Measurements from ENCODE around the gene METRN.
A peak's percentile ranks its signal among the peaks of the same experiment; 100 is the strongest.

Gene METRN

GRCh38 chr16:718922-719321 is 4.0 kb downstream of the METRN start:
- TF ChIP-seq, protein P1, sequence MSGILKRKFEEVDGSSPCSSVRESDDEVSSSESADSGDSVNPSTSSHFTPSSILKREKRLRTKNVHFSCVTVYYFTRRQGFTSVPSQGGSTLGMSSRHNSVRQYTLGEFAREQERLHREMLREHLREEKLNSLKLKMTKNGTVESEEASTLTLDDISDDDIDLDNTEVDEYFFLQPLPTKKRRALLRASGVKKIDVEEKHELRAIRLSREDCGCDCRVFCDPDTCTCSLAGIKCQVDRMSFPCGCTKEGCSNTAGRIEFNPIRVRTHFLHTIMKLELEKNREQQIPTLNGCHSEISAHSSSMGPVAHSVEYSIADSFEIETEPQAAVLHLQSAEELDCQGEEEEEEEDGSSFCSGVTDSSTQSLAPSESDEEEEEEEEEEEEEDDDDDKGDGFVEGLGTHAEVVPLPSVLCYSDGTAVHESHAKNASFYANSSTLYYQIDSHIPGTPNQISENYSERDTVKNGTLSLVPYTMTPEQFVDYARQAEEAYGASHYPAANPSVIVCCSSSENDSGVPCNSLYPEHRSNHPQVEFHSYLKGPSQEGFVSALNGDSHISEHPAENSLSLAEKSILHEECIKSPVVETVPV (CRISPR knock-in tag; IDR thresholded peaks at IDR 0.05), result no peak
- TF ChIP-seq SNAI2 (CRISPR knock-in tag; IDR thresholded peaks at IDR 0.05), result no peak
- no peak for TF ChIP-seq PPARA (CRISPR knock-in tag; IDR thresholded peaks at IDR 0.05; ENCODE audit: borderline replicate concordance)
- no peak for TF ChIP-seq ESRRG (CRISPR knock-in tag; IDR thresholded peaks at IDR 0.05)
- TF ChIP-seq TOX (CRISPR knock-in tag; IDR thresholded peaks at IDR 0.05; ENCODE audit: borderline replicate concordance), result no peak
- no peak for TF ChIP-seq BACH2 (CRISPR knock-in tag; IDR thresholded peaks at IDR 0.05; ENCODE audit: borderline replicate concordance)
- TF ChIP-seq ZNF565 (CRISPR knock-in tag; conservative IDR thresholded peaks at IDR 0.05; ENCODE audit: low read depth), result no peak
- no peak for TF ChIP-seq GLIS3 (CRISPR knock-in tag; IDR thresholded peaks at IDR 0.05)

GRCh38 chr16:719815-720446 is 5.0 kb downstream of the METRN start:
- TF ChIP-seq TCF4 (CRISPR knock-in tag; IDR thresholded peaks at IDR 0.05; ENCODE audit: borderline replicate concordance) (no peak), ZFP3 (CRISPR knock-in tag; IDR thresholded peaks at IDR 0.05) (no peak), GLIS3 (CRISPR knock-in tag; IDR thresholded peaks at IDR 0.05) (peak; percentile 55; the same call in 1 of the 2 replicates)
- ATAC-seq, result peak; percentile 11

More at GRCh38 chr16:718922-719321, 4.0 kb downstream of the METRN start:
- ATAC-seq, result no peak

DNA sequence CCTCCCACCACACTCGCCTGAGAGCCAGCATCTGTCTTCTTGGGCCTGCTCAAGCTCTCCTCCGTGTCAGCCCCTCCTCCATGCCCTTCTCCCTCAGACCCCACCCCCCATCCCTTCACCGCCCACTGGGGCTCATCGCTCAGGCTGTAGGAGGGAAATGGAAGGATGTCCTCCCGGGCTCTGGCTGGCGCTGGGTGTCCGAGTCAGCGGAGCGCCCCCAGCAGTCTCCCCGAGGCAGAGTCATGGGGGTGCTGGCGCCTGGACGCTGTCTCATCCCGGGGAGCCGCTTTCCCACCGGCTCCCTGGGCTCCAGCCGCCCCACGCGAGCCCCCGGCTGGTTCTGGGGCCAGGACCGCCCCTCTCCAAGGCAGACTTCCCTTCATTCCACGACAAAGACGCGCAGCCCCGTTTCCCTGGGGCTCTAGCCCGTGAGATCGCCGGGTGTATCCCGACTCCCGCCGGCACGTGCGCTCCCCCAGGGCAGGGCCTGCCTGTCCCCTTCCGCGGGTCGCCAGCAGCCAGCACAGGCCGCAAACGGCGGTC is 5.6 kb downstream of the METRN start:
- TF ChIP-seq ARNTL (CRISPR knock-in tag; IDR thresholded peaks at IDR 0.05; ENCODE audit: borderline replicate concordance, low read depth), result peak; percentile 37; the same call in 1 of the 2 replicates
- no peak for TF ChIP-seq PPARA (CRISPR knock-in tag; IDR thresholded peaks at IDR 0.05; ENCODE audit: borderline replicate concordance)
- peak; percentile 43; the same call in 1 of the 2 replicates for TF ChIP-seq TCF4 (CRISPR knock-in tag; IDR thresholded peaks at IDR 0.05; ENCODE audit: borderline replicate concordance)
- TF ChIP-seq RARB (CRISPR knock-in tag; IDR thresholded peaks at IDR 0.05), result no peak
- peak; percentile 70 for TF ChIP-seq GLIS3 (CRISPR knock-in tag; IDR thresholded peaks at IDR 0.05)
- 0 out of 2 replicates have a peak, but pooled peaks have one; percentile 17 for TF ChIP-seq POU6F1 (CRISPR knock-in tag; IDR thresholded peaks at IDR 0.05; ENCODE audit: borderline replicate concordance, low read depth)
- peak; percentile 63 for ATAC-seq

DNA sequence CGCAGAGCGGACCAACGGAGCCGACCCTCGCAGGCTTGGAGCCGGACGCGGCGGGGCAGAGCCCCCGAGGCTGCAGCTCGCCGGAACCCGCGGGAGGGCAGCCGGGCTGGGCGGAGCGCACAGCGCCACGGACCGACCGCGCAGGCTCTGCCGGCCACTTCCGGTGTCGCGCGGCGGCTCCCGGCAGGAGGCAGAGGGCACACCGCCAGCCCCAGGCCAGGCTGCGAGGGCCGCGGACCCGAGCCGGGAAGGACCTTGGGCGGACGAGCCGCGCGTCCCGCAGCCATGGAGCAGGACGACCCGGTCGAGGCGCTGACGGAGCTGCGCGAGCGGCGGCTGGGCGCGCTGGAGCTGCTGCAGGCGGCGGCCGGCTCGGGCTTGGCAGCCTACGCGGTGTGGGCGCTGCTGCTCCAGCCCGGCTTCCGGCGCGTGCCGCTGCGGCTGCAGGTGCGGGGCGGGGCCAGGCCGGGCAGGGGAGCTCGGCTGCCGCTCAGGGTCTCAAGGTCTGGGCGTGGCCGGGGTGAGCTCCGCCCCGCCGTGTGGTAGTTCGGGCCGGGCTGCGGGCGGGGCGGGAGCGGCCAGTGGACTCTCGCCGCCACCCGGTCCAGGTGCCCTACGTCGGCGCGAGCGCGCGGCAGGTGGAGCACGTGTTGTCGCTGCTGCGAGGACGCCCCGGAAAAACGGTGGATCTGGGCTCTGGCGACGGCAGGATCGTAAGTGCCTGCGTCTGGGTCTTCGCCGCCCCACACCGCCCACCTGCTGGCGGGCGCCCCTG is 6.3 kb downstream of the METRN start, which contains the start of gene ANTKMT:
ANTKMT (plus strand) TSS at position 157 of the 775 bp plus-strand sequence; CDS start at position 286, 129 bp downstream.
- ATAC-seq, result peak; percentile 66
- no peak for TF ChIP-seq BACH2 (CRISPR knock-in tag; IDR thresholded peaks at IDR 0.05; ENCODE audit: borderline replicate concordance)
- 0 out of 2 replicates have a peak, but pooled peaks have one; percentile 48 for TF ChIP-seq ZFP3 (CRISPR knock-in tag; IDR thresholded peaks at IDR 0.05)
- 0 out of 2 replicates have a peak, but pooled peaks have one; percentile 48 for TF ChIP-seq GLIS3 (CRISPR knock-in tag; IDR thresholded peaks at IDR 0.05)
- TF ChIP-seq, protein P2, sequence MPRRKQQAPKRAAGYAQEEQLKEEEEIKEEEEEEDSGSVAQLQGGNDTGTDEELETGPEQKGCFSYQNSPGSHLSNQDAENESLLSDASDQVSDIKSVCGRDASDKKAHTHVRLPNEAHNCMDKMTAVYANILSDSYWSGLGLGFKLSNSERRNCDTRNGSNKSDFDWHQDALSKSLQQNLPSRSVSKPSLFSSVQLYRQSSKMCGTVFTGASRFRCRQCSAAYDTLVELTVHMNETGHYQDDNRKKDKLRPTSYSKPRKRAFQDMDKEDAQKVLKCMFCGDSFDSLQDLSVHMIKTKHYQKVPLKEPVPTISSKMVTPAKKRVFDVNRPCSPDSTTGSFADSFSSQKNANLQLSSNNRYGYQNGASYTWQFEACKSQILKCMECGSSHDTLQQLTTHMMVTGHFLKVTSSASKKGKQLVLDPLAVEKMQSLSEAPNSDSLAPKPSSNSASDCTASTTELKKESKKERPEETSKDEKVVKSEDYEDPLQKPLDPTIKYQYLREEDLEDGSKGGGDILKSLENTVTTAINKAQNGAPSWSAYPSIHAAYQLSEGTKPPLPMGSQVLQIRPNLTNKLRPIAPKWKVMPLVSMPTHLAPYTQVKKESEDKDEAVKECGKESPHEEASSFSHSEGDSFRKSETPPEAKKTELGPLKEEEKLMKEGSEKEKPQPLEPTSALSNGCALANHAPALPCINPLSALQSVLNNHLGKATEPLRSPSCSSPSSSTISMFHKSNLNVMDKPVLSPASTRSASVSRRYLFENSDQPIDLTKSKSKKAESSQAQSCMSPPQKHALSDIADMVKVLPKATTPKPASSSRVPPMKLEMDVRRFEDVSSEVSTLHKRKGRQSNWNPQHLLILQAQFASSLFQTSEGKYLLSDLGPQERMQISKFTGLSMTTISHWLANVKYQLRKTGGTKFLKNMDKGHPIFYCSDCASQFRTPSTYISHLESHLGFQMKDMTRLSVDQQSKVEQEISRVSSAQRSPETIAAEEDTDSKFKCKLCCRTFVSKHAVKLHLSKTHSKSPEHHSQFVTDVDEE (CRISPR knock-in tag; IDR thresholded peaks at IDR 0.05), result 0 out of 2 replicates have a peak, but pooled peaks have one; percentile 23

- no peak for TF ChIP-seq OSR1 (CRISPR knock-in tag; IDR thresholded peaks at IDR 0.05)
- TF ChIP-seq, protein P2 (CRISPR knock-in tag; IDR thresholded peaks at IDR 0.05), result no peak
- no peak for ATAC-seq
Measured at GRCh38 chr16:721765-722540, 7.0 kb downstream of the METRN start.
